ENCODE results near the gene MBD5. TPM values are rescaled to one million over a fixed set of nuclear protein-coding genes. Genes with fewer than 3 reads are reported as not detected.

The MBD5 gene
- polyA plus RNA-seq, 1 of the 3 experiments (the other 2 are of a cell fraction): 7.4 TPM

GRCh38 chr2:148255929-148256328, 235.0 kb downstream of the MBD5 start:
- ChIA-PET CTCF (interaction anchor here (1.5 kb wide), 1 partner anchor 16 kb away, joined by 6 read pairs; no protein-coding TSS in a partner anchor), POLR2A (no interaction called here)
- TF ChIP-seq FOXJ3 (CRISPR knock-in tag; IDR thresholded peaks at IDR 0.05) (no peak), RXRA (IDR thresholded peaks at IDR 0.05; ENCODE audit: borderline replicate concordance, low read depth) (no peak), EP300 (IDR thresholded peaks at IDR 0.05; ENCODE audit: borderline replicate concordance in 1 of 2, low read depth in 1 of 2, low read length in 1 of 2) (no peak)
- H2AFZ ChIP-seq (ENCODE audit: low read depth): no peak overlapping the region
- no peaks in the 10 kb centered on the region for H3K27me3 ChIP-seq (ENCODE audit: insufficient read depth)
- no peak overlapping the region for H3K4me3 ChIP-seq (ENCODE audit: low read depth in 2 of 2, low read length in 1 of 2)
- no peak overlapping the region for H3K4me2 ChIP-seq
- no peaks in the 10 kb centered on the region for H3K36me3 ChIP-seq (replicated peaks in 1 of 2; ENCODE audit: control insufficient read depth in 1 of 2, insufficient read depth in 2 of 2, low read length in 1 of 2)
- no peaks in the 10 kb centered on the region for H4K20me1 ChIP-seq (ENCODE audit: insufficient read depth)
- no peaks in the 10 kb centered on the region for H3F3A ChIP-seq (replicated peaks; ENCODE audit: insufficient read depth)
- no peak for DNase-seq
- 95% methylated on average over 7 of the region's 8 CpGs for WGBS (ENCODE audit: low lambda C conversion rate)
- H3K4me1 ChIP-seq (ENCODE audit: control insufficient read depth in 1 of 2, insufficient read depth in 2 of 2, low read depth in 1 of 2, low read length in 1 of 2): no peaks in the 10 kb centered on the region
- no peak overlapping the region for H3K27ac ChIP-seq (ENCODE audit: low read depth in 2 of 2, low read length in 1 of 2)
- no peaks in the 10 kb centered on the region for H3K9me2 ChIP-seq
- H3K9me3 ChIP-seq: no peaks in the 10 kb centered on the region
- no peaks in the 10 kb centered on the region for H3K79me2 ChIP-seq (ENCODE audit: insufficient read depth)
- H3K9ac ChIP-seq: no peak overlapping the region

GRCh38 chr2:148257276-148257675, 236.4 kb downstream of the MBD5 start:
- Histone ChIP-seq H3K4me1 (ENCODE audit: control insufficient read depth in 1 of 2, insufficient read depth in 2 of 2, low read depth in 1 of 2, low read length in 1 of 2) (no peaks in the 10 kb centered on the region), H3K9ac (no peak overlapping the region), H2AFZ (ENCODE audit: low read depth) (no peak overlapping the region), H3K4me3 (ENCODE audit: low read depth in 2 of 2, low read length in 1 of 2) (no peak overlapping the region), H3F3A (replicated peaks; ENCODE audit: insufficient read depth) (no peaks in the 10 kb centered on the region), H3K27ac (ENCODE audit: low read depth in 2 of 2, low read length in 1 of 2) (no peak overlapping the region), H3K36me3 (replicated peaks in 1 of 2; ENCODE audit: control insufficient read depth in 1 of 2, insufficient read depth in 2 of 2, low read length in 1 of 2) (no peaks in the 10 kb centered on the region), H3K79me2 (ENCODE audit: insufficient read depth) (no peaks in the 10 kb centered on the region), H3K27me3 (ENCODE audit: insufficient read depth) (no peaks in the 10 kb centered on the region), H3K9me3 (no peaks in the 10 kb centered on the region), H3K4me2 (no peak overlapping the region), H3K9me2 (no peaks in the 10 kb centered on the region), H4K20me1 (ENCODE audit: insufficient read depth) (no peaks in the 10 kb centered on the region)
- no peak for TF ChIP-seq EP300 (IDR thresholded peaks at IDR 0.05; ENCODE audit: borderline replicate concordance in 1 of 2, low read depth in 1 of 2, low read length in 1 of 2)
- TF ChIP-seq FOXJ3 (CRISPR knock-in tag; IDR thresholded peaks at IDR 0.05): no peak
- TF ChIP-seq MAX (IDR thresholded peaks at IDR 0.05; ENCODE audit: low read depth): no peak
- no peak for TF ChIP-seq NRF1 (IDR thresholded peaks at IDR 0.05; ENCODE audit: low read depth, low read length)
- no peak for TF ChIP-seq RFX5 (IDR thresholded peaks at IDR 0.05; ENCODE audit: low read length)
- TF ChIP-seq FOXM1 (IDR thresholded peaks at IDR 0.05; ENCODE audit: low read depth): no peak
- no peak for TF ChIP-seq RCOR1 (IDR thresholded peaks at IDR 0.05; ENCODE audit: low read length)
- no peak for TF ChIP-seq EZH2phosphoT487 (IDR thresholded peaks at IDR 0.05; ENCODE audit: borderline replicate concordance, low read depth)
- no peak for TF ChIP-seq TEAD4 (IDR thresholded peaks at IDR 0.05; ENCODE audit: borderline replicate concordance, insufficient read depth)
- TF ChIP-seq ELF1 (IDR thresholded peaks at IDR 0.05): no peak
- no peak for TF ChIP-seq FOSL2 (IDR thresholded peaks at IDR 0.05; ENCODE audit: borderline replicate concordance, low read depth)
- no peak for TF ChIP-seq TAF1 (IDR thresholded peaks at IDR 0.05; ENCODE audit: borderline replicate concordance, low read depth, low read length)
- DNase-seq: no peak
- 82% methylated on average over 6 of the region's 6 CpGs for WGBS (ENCODE audit: low lambda C conversion rate)
- POLR2A ChIA-PET: no interaction called here
- CTCF ChIA-PET: interaction anchor here (0.5 to 1.5 kb wide), 2 partner anchors 13 to 14 kb away, joined by 3 to 6 read pairs; no protein-coding TSS in a partner anchor

DNA sequence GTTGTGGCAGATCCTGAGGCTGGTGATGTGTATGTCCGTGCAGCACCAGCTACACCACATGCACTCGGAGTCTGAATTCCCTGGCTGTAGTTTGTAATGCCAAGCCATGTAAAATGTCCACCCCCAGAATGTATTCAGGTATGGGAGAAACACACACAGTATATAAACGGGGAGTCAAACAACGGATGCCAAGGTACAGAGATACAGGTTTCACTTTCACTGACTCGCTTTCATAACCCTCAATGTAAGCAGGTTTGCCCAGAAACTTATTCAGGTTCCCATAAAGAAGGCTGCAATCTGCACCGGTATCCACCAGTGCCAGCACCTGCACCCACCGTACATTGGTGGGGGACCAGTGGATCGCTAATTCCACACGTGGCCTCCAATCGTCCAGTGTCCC, 237.2 kb downstream of the MBD5 start:
- WGBS (ENCODE audit: low lambda C conversion rate): 77% methylated on average over 10 of the region's 10 CpGs
- TF ChIP-seq ELF1 (IDR thresholded peaks at IDR 0.05) (no peak), IRF3 (IDR thresholded peaks at IDR 0.05; ENCODE audit: low read depth, low read length) (no peak)
- CTCF ChIA-PET: interaction anchor here (0.5 kb wide), 1 partner anchor 14 kb away, joined by 3 read pairs; no protein-coding TSS in a partner anchor

More for the DNA sequence above, 237.2 kb downstream of the MBD5 start:
- Histone ChIP-seq H3K27me3 (ENCODE audit: insufficient read depth) (no peaks in the 10 kb centered on the region), H2AFZ (ENCODE audit: low read depth) (no peak overlapping the region), H3K9me3 (no peaks in the 10 kb centered on the region), H3K9ac (no peak overlapping the region), H3K79me2 (ENCODE audit: insufficient read depth) (no peaks in the 10 kb centered on the region), H3K9me2 (no peaks in the 10 kb centered on the region), H3F3A (replicated peaks; ENCODE audit: insufficient read depth) (no peaks in the 10 kb centered on the region), H3K4me3 (ENCODE audit: low read depth in 2 of 2, low read length in 1 of 2) (no peak overlapping the region), H3K36me3 (replicated peaks in 1 of 2; ENCODE audit: control insufficient read depth in 1 of 2, insufficient read depth in 2 of 2, low read length in 1 of 2) (no peaks in the 10 kb centered on the region), H4K20me1 (ENCODE audit: insufficient read depth) (no peaks in the 10 kb centered on the region), H3K4me1 (ENCODE audit: control insufficient read depth in 1 of 2, insufficient read depth in 2 of 2, low read depth in 1 of 2, low read length in 1 of 2) (no peaks in the 10 kb centered on the region), H3K27ac (ENCODE audit: low read depth in 2 of 2, low read length in 1 of 2) (no peak overlapping the region), H3K4me2 (no peak overlapping the region)
- POLR2A ChIA-PET: no interaction called here
- DNase-seq: no peak

Measured in SK-N-SH (cell line).